ENCODE measurements around the gene SLC4A1. TPM values are rescaled to one million over a fixed set of nuclear protein-coding genes. Genes with fewer than 3 reads are reported as not detected.

Gene SLC4A1
- polyA plus RNA-seq, 4 donors: 7.6 to 60.4 (median 9.5) TPM

DNA sequence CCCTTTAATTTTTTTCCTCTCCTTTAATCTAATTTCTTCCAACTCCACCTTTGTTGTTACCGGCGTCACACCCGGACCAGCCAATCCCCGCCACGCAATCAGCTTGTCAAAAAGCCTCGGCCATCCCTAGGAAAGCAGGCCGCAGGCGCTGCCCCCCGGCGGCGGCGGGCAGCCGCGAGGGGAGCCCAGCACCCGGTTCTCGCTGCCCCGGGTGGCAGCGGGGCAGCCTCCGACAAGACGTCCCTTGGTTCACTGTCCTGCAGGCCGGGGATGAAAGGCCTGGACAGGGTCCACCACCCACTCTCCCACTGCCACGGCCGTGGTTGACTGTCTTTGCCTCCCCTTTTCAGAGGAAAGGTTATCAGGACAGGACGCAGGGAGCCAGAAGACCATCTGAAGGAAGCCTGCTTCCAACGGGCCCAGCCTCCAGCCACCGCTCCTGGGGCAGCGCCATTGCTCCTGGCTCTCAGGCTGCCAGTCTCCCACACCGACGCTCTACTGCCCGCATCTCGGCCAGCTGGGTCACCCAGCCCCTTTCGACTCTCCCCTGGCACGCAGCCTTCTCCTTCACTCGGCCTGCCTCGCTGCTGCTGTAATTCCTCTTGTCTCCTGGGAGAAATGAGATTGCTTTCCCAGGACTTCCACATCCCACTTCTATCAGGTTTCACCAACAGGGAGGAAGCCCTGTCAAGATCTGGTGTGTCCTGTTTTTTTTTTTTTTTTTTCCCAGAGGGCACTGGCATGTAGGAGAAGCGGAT, 45.6 kb downstream of the SLC4A1 start:
- DNase-seq (ENCODE audit: low read depth in 4 of 4, low spot score in 3 of 4): peak in 1 of 4 donors; percentile 66

GRCh38 chr17:44221862-44222111, 46.1 kb downstream of the SLC4A1 start:
- no peak for DNase-seq (ENCODE audit: low read depth in 4 of 4, low spot score in 3 of 4)

GRCh38 chr17:44221084-44221861, 46.7 kb downstream of the SLC4A1 start:
- DNase-seq (ENCODE audit: low read depth in 4 of 4, low spot score in 3 of 4): peak in 3 of 4 donors; percentile 41 to 59 (median 48)

GRCh38 chr17:44220213-44221083, 47.5 kb downstream of the SLC4A1 start:
- peak in 1 of 4 donors; percentile 33 for DNase-seq (ENCODE audit: low read depth in 4 of 4, low spot score in 3 of 4)

DNA sequence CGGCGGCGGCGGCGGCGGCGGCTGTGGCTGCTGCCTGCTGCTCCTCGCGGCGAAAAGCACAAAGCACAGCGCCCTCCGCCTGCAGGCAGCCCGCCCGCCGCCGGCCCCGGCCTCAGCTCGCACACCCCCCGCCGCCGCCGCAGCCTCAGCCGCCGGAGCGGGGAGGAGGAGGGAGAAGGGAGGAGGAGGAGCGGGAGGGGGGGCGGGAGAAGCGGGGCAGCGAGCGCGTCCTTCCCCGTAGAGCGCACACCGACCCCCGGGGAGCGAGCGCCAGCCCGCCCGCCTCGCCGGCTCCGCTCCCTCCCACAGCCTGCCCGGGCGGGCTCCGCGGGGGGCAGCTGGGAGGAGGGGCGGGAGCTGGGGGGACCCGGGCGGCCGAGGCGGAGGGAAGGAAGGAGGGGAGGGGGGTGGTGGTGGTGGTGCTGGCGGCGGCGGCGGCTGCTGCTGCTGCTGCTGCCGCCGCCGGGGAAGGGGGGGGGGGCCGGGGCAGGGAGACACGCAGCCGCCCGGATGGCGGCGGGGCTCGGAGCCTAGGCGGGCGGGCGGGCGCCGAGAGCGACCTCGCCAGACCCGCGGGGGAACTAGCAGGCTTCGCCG, 48.2 kb downstream of the SLC4A1 start, which contains the start of gene UBTF:
Gene UBTF, minus strand, starts transcription at position 60 of the 597 bp plus-strand sequence. CDS start 1,446 bp downstream, outside the sequence.
- peak in 3 of 4 donors; percentile 60 to 65 (median 64) for DNase-seq (ENCODE audit: low read depth in 4 of 4, low spot score in 3 of 4)

DNA sequence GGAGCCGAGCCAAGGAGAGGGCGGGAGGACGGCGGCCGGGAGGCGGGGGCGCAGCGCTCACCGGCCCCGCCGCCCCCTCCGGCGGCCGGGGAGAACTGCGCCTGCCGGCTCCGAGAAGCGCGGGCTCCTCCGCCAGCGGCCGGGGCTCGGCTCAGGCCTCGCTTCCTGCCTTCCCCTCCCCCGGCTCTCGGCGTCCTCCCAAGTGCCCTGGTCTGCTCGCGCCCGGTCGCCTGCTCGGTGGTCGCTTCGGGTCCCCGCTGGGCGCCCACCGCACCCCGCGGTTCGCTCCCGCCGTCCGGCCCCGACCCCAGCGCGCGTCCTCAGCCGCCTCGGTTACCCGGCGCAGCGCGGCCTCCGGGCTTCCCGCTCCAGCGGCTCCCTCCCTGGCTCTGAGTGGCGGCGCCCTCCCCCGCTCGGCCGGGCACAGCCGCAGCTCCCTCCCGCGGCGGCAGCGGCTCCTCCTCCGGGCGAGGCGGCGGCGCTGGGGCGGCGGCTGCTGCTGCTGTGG, 48.8 kb downstream of the SLC4A1 start:
- DNase-seq (ENCODE audit: low read depth in 4 of 4, low spot score in 3 of 4): peak in 2 of 4 donors; percentile 48 to 55

DNA sequence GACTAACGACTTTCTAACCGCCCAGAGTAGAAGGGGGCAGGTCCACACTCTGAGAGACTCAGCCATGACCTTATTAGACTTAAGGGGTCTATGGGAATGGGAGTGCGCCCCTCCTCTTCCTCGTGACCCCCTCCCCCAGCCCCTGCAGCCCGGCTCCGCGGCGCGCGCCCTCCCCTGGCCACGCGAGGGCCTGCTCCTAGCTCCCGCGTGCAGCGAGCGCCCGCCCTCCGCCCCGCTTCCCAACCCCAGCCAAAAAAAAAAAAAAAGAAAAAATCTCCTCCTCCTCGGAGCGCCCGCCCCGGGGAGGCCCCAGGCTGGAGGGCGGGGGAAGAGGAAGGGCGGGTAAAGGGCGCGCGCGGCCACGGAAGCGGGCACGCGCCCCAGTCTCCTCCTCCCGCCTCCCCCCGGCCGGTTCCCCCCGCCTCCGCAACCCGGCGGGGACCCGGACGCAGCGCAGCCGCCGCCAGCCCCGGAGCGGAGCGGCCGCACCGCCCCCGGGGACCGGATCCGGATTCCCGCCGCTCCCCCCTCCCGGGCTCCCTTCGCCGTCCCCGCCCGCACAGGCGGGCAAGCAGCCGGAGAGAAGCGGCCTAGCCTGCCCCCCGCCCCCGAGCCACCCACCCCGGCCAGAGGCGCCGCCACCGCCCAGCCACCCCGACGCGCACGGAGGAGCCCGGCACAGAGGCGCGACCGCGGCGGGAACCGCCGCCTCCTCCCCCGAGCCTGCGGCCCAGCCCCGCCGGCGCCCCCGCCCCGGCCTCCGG, 49.4 kb downstream of the SLC4A1 start:
- DNase-seq (ENCODE audit: low read depth in 4 of 4, low spot score in 3 of 4): peak in 3 of 4 donors; percentile 81 to 87 (median 84)

DNA sequence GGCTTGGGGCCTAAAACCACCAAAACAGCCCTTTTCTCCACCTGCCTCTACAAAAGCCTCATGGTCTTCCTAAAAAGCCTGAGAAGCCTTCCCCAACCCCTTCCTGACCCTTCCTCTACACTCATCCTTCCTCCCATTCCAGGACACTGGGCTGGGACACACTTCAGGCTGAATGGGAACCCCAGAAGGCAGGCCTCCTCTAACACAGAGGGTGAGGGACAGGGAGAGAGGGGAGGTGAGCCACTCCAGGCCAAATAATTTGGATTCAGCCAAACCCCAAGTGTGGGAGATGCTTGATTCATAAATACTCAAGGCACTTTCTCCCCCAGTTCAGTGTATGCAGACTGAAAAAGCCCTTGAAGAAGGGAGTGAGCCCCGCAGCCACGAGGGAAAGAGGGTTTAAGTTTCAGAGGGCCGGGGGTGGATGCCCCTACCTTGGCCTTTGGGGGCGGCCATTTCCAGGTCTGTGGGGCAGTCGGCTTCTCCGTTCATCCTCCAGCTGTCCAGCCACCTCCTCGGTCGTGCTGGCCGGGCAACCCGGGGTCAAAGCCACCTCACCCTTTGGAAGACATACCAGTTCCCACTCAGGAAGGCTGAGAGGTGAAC, 50.1 kb downstream of the SLC4A1 start:
- no peak for DNase-seq (ENCODE audit: low read depth in 4 of 4, low spot score in 3 of 4)

DNA sequence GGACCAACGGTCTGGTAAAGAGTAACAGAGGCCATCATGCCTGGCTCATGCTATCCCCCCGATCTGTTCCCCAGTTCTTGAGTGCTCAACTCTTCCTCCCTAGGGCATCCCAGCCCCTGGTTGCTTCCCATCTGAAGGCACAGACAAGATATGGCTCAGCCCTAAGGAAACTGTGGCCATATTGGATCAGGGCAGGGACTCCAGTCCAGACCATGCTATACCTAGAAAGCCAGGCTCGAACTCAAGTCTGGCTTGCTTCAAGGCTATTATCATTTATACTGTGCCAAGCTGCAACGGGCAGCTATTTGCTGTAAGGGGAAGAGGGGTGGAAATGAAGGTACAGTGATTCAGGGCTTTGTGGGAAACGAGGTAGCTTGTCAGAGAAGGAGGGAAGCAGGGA, 51.2 kb downstream of the SLC4A1 start:
- DNase-seq (ENCODE audit: low read depth in 4 of 4, low spot score in 3 of 4): no peak

DNA sequence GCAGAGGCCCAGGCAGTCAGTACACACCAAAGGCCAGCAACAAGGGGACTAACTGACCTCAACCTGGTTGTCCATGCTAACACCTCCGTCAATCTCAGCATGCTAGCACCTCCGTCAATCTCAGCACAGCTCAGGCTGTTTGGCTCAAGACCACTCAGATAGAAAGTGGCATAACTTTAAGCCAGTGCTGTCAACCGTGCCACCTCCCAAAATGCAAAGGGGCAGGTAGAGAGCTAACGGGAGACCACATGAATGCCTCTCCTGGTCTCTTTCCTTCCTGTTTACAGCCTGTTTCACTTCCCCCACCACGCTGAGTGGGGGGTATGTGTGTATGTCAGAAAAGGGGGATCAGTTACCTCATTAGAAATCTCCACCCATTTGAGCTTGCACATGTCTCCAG, 51.8 kb downstream of the SLC4A1 start:
- DNase-seq (ENCODE audit: low read depth in 4 of 4, low spot score in 3 of 4): no peak

- DNase-seq (ENCODE audit: low read depth in 4 of 4, low spot score in 3 of 4): no peak
Measured at GRCh38 chr17:44214896-44215295, 53.0 kb downstream of the SLC4A1 start.

DNA sequence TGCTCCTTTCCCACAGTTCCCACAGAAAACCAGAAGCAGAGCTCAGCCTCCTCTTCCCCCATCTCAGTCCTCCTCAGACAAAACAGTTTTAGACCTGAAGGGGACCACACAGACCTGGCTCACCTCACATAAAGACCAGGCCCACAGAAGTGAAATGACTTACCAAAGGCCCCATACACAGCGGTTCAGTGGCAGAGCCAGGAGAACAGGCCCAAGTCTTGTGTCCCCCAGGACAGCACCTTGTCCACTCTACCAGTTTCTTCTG, 53.8 kb downstream of the SLC4A1 start:
- no peak for DNase-seq (ENCODE audit: low read depth in 4 of 4, low spot score in 3 of 4)

- DNase-seq (ENCODE audit: low read depth in 4 of 4, low spot score in 3 of 4): no peak
Measured at GRCh38 chr17:44213403-44214229, 54.3 kb downstream of the SLC4A1 start.

- DNase-seq (ENCODE audit: low read depth in 4 of 4, low spot score in 3 of 4): no peak
Measured at GRCh38 chr17:44212507-44213402, 55.2 kb downstream of the SLC4A1 start.

DNA sequence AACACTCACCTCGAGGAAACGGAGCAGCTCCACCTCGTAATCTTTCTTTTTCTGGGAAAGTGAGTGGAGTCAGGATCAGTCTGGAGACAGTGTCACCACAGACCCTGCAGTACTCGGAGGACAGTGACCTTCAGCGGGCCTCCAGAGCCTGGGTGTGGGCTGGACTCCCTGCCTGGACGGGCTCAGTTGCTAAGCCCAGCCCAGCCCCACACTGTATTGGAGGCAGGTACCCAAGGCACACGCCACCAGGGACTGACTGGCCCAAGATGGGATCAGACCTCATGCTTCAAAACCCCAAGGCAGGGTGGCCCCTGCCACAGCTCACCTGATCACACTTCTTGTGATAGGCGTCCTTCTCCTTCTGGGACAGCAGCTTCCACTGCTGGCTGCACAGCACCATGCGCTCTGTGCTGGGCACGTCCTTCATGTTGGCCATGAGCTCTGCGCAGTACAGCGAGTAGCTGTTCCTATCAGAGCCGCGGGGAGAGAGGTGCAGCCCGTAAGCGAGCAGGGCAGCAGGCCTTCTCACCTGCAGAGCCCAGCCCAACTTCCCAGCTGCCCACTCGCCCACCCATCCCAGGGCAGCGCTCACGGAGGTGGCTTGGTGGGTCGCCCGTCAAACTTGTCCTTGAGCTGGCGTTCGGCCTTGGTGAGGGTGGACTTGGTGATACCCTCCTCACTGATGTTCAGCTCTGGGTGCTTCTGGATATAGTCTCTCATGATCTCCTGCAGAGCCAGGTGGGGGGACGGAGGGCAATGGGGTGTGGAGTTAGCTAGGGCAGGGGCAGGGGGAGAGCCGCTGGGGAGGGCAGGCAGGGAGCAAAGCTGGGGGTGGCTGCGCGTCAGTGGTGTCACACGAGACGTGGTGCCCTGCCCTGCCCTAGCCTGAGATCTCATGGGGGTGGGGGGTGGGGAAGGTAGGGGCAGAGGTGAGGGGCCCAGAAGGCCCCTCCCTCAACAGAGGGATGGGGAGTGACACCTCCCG, 56.4 kb downstream of the SLC4A1 start:
- no peak for DNase-seq (ENCODE audit: low read depth in 4 of 4, low spot score in 3 of 4)

Data from left renal pelvis (tissue), 4 donors.